Cerebellar cortex (tissue), 1 donor: Measurements from ENCODE around the gene BOD1.
A peak's percentile ranks its signal among the peaks of the same experiment; 100 is the strongest.
"Not testable (repeated sequence)": the region's sequence is repeated elsewhere in the genome, so short reads cannot be mapped to it uniquely, and the experiment has no call there.

ENCODE experiments used
- DNase-seq: peaks from one replicate; pipeline ENCODE4 v3.0.0-alpha.2; 2015; ENCODE audit warnings: low spot score

BOD1 gene

GRCh38 chr5:173615884-173616576 is 420 bp downstream of the BOD1 start:
- DNase-seq, result peak; percentile 80

GRCh38 chr5:173614591-173614990 is 1.9 kb downstream of the BOD1 start:
- DNase-seq, result no peak

GRCh38 chr5:173613433-173614159 is 2.9 kb downstream of the BOD1 start:
- DNase-seq, result no peak

- DNase-seq, result no peak
Measured at GRCh38 chr5:173612948-173613347, 3.5 kb downstream of the BOD1 start.

DNA sequence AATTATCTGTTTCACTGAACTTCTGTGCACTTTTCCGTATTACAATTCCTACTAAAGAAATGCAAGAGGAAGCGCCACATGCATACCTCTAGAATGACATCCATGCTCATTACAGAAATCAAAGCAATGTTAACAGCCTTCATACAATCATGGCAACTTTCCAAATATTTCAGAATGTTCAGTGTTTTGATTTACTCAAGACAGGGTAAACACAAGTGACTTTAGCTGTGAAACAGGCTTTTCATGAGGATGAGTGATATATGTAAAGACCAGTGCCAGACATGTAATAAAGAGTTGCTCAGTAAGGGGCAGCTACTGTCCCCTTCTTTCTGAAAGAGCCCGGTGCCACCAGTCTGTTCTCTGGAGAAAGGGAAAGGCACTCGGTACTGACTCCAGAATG is 4.7 kb downstream of the BOD1 start:
- DNase-seq, result no peak

GRCh38 chr5:173604141-173604540 is 12.3 kb downstream of the BOD1 start:
- no peak for DNase-seq

DNA sequence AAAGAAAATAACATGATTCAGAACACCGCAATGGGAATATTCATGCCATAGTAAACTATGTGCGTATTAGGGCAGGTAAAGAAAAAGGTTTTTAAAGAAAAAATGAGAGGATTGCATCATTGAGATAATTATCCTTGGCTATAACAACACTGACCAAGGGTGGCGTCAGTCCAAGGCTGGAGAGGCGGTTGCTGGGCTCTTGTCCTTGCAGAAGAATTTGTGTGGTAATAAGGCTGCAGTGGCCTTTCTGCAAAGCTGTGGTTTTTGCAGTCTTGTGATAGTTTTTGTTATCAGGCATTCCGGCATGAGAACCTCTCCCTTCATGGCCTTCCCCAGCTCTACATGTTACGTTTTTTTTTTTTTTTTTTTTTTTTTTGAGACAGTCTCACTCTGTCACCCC is 14.0 kb downstream of the BOD1 start:
- no peak for DNase-seq

- DNase-seq, result no peak
Measured at GRCh38 chr5:173598686-173599085, 17.8 kb downstream of the BOD1 start.

DNA sequence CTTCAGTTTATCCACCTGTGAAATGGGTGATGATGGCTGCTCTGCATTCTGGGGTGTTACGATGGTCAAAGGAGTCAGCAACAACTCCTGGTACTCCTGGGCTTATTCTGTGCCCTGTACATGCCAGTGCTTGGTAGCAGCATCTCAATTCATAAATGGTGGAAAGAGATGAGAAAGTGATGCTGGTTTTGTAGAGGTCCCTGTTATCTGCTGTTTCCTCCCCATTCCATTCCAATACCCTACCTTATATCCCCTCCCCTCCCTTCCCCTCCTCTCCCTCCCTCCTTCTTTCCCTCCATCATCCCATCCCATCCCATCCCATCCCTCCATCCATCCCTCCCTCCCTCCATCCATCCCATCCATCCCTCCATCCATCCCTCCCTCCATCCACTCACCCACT is 19.1 kb downstream of the BOD1 start:
- no peak for DNase-seq

DNA sequence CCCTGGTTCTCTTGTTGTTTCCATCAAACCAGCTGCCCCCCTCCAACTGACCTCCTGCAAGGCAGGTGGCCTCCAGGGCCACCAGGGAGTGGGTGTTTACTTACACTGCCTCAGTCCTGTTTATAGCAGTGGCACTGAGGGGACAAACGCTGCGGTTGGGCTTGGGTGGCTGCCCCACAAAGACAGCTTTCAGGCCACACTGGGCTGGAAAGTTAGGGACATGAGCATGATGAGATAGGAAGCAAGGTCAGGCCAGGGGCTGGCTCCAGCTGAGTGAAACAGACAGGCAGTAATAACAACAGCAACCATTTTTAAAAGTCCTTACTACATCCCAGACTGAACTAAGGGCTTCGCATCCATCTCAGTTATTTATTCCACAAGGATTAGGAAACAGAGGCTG is 20.6 kb downstream of the BOD1 start:
- DNase-seq, result no peak

GRCh38 chr5:173594061-173594460 is 22.4 kb downstream of the BOD1 start:
- DNase-seq, result no peak

DNA sequence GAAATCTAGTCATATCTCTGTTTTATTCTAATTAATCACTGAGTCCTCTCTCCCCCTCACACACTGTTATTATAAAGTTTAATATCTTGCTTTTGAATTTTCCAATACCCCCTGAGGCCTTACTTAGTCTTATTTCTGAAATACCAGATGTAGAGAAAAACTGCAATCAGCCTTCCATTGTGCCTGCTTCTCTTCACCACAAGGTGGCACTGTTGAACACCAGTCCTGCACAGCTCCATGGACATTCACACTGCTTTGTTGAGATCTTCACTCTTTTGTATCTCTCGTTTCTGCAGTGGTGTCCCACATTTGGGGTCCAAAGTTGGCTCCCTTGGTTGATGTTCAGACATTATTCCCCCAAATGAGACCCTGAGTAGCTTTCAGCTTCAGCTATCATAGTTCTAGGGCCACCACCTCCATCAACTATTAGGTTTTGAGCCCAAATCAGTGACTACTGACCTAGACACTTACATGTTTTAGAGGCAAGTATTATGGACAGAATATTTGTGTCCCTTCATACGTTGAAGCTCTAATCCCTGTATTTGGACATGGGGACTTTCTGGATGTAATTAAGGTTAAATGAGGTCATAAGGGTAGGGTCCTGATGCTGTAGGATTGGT is 24.3 kb downstream of the BOD1 start:
- no peak for DNase-seq

- DNase-seq, result no peak
Measured at GRCh38 chr5:173591056-173591514, 25.4 kb downstream of the BOD1 start.

- DNase-seq, result no peak
Measured at GRCh38 chr5:173590436-173591055, 25.9 kb downstream of the BOD1 start.

- not testable (repeated sequence) for DNase-seq
Measured at GRCh38 chr5:173586133-173586532, 30.3 kb downstream of the BOD1 start.

DNA sequence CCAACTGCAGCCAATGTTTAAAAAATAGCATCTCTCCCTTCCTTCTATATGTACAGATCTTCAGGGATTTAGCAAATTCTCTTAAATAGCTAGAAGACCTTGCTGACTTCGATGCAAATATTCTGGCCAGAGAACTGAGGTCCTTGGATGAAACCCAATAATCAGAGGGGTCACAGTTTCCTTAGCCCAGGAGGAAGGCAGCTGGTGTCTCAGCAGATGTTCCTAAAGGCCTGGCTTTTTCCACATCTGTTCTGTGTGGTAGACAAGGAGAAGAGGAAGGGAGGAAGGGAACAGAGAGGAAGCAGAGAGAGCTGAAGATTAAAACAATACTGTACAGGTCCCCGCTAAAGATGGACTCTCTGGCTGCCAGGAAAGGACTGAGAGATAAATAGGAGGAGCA is 33.1 kb downstream of the BOD1 start:
- DNase-seq, result no peak

- no peak for DNase-seq
Measured at GRCh38 chr5:173582216-173583111, 34.0 kb downstream of the BOD1 start.

- DNase-seq, result no peak
Measured at GRCh38 chr5:173581408-173582215, 34.8 kb downstream of the BOD1 start.

DNA sequence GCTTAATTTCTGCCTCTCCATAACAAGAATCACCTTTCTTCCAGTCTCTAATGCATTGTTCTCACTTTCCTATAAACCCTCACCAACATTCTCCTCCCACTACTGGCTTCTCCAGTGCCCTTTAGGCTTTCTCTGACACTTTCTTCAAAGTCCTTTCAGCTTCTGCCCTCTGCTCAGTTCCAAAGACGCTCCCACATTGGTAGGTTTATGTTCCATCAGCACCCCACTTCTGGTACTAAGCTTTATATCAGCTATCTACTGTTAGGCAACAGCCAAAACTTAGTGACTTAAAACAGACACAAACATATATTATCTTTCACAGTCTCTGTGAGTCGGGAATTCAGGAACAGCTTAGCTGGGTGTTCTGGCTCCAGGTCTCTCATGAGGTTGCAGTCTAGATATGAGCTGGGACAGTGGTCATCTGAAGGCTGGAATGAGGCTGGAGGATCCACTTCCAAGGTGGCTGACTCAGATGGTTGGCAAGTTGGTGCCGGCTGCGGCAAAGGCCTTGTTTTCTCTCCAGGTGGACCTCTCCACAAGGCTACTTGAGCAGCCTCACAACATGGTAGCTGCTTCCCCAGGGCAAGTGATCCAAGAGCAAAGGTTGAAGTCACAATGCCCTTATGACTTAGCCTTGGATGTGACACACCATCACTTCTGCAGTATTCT is 37.4 kb downstream of the BOD1 start:
- no peak for DNase-seq

DNA sequence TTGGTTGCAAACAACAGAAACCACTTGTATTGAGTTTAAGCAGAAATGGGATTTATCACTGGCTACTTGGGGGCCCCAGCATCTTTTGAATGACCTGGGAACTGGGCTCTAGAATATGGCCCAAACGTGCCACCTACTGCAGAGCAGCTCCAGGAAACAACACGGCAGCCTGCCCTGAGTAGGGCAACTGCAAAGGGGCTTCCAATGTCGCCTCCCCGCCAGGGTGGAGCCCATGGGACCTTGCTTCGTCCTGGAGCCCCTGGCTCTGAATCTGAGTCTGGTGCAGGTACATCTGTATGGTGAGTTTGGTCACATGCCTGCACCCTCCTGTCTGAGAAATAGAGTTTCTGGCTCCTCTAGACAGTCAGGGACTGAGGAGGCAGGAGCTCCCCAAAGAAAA is 38.6 kb downstream of the BOD1 start:
- no peak for DNase-seq
